Sigmoid colon (tissue), 4 donors: ENCODE results near the gene KCND3.

Experiments
- CTCF ChIP-seq, 4 experiments: fragments of 450-650 bp in 3 of 4; fragments of 200-600 bp in 1 of 4; IDR thresholded peaks; one replicate each; pipeline ENCODE4 v1.5.1; 2016 to 2019; ENCODE audit warnings: antibody characterized with exemption in 4 of 4, mild to moderate bottlenecking in 3 of 4, moderate library complexity in 2 of 4
- EP300 ChIP-seq, 4 donors: sonication (generic); formaldehyde crosslinking; IDR thresholded peaks; one replicate each; pipeline ENCODE4 v1.6.1; 2017; ENCODE audit warnings: antibody characterized with exemption in 4 of 4
- POLR2AphosphoS5 ChIP-seq, 4 donors: sonication (generic); formaldehyde crosslinking; IDR thresholded peaks; one replicate each; pipeline ENCODE4 v1.6.1; 2017; ENCODE audit warnings: antibody characterized with exemption in 4 of 4

GRCh38 chr1:111959436-111959835 lies 30.0 kb downstream of the KCND3 start:
- TF ChIP-seq CTCF (IDR thresholded peaks at IDR 0.05) (no peak), POLR2AphosphoS5 (IDR thresholded peaks at IDR 0.05) (no peak), EP300 (IDR thresholded peaks at IDR 0.05) (no peak)
